GM10266 (cell line): ENCODE results near the gene PDZRN4.

Source experiments
- DNase-seq: peaks from one replicate; pipeline ENCODE4 v3.0.0; 2012; ENCODE audit errors: extremely low spot score
- TF ChIP-seq, protein P1 (sequence below): IDR thresholded peaks from 2 replicates; pipeline ENCODE4 v1.5.1; 2012; ENCODE audit warnings: mild to moderate bottlenecking, low read depth; ENCODE audit not compliant: control insufficient read depth, insufficient read depth; ENCODE audit errors: missing control alignments

Gene PDZRN4

DNA sequence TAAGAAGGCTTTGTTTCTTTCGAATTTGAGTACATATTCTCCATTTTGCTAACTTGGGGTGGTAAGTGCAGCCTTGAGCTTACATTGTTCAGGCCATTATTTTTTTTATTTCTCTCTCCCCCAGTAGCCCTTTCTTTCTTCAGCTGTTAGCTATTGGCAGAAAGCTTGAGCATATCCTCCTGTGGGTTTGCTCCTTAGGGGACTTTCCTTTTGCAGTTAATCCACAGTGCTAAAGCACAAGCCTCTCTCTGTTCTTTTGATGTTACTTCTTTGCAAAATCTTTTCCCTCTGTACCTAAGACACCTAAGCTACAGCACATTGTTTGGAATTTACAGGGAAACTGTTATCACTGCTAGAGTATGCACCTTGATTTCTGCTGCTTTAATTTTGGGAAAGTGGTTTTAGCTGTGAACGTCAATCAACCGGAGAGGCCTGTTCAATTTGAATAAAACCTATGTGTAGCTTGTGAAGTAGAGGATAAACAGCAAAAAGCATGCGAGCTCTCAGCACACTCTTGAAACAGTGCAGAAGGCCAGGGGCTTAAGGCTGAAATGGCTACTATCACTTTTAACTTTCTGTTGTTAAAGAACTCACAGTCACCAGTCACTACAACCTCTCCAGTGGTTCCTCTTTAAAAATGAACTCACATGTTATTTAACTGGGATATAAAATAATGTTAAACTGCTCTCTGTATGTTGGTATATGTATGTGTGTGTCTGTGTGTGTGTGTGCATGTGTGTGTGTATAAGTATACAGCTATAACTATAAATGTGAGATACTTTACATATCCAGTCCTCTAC lies 139.2 kb downstream of the PDZRN4 start:
- TF ChIP-seq, protein P1, sequence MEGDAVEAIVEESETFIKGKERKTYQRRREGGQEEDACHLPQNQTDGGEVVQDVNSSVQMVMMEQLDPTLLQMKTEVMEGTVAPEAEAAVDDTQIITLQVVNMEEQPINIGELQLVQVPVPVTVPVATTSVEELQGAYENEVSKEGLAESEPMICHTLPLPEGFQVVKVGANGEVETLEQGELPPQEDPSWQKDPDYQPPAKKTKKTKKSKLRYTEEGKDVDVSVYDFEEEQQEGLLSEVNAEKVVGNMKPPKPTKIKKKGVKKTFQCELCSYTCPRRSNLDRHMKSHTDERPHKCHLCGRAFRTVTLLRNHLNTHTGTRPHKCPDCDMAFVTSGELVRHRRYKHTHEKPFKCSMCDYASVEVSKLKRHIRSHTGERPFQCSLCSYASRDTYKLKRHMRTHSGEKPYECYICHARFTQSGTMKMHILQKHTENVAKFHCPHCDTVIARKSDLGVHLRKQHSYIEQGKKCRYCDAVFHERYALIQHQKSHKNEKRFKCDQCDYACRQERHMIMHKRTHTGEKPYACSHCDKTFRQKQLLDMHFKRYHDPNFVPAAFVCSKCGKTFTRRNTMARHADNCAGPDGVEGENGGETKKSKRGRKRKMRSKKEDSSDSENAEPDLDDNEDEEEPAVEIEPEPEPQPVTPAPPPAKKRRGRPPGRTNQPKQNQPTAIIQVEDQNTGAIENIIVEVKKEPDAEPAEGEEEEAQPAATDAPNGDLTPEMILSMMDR, result no peak
- DNase-seq, result no peak

DNA sequence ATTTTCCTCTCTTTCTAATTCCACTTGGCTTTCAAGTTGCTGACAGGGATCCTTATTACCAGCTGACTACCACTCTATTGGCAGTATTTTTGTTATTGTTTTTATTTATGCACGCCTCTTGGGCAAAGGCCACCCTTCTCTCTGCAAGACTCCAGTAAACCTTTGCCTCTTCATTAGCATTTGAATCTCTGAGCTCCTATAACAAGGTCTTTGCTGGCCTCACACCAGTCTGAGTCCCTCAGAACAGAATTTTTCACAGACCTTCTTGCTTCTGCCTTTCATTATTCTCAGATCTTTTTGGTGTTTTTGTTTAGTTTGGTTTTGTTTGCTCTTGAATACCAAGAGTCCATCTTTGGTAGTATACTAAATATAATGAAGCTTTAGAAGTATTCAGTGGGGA lies 145.9 kb downstream of the PDZRN4 start:
- DNase-seq, result no peak
- TF ChIP-seq, protein P1, result no peak

DNA sequence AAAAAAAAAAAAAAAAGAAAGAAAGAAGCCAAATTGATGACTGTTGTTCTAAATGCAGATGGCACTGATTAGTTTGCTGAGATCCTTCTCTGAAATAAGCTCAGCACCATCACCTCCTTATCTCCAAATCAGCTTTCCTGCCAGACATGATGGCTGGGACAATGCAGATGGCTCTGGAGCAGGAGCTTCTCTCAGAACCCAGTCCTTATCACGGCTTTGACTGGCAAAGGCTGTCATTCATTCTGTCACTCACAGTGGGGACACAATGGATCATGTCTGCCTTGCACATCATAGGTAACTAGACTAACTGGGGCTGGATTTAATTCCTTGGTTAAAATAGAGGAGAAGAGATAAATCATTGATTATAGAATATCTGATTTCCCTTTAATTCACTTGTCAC lies 146.3 kb downstream of the PDZRN4 start:
- TF ChIP-seq, protein P1, result no peak
- no peak for DNase-seq

DNA sequence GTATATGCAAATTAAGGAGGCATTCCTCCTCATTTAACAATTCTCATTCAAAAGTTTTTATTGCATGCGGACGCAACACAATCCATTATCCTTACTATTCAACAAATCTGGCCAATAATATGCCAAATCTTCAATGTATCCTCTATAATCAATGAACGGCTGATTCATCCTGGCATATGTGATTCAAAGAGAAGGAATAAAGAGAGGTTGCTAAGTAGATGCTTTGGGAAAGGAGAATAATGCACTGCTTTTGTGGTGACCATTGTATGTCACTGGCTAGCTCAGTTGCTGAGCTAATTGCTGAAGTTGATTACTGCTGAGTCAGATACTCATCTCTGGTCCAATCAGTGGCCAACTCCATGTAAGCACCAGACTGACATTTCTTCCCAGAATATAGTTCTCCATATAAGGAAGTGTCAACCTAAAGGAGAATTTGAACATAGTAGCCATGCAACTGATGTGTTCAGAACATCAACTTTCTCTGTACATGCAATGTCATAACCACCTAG lies 148.0 kb downstream of the PDZRN4 start:
- no peak for DNase-seq
- TF ChIP-seq, protein P1, result no peak

DNA sequence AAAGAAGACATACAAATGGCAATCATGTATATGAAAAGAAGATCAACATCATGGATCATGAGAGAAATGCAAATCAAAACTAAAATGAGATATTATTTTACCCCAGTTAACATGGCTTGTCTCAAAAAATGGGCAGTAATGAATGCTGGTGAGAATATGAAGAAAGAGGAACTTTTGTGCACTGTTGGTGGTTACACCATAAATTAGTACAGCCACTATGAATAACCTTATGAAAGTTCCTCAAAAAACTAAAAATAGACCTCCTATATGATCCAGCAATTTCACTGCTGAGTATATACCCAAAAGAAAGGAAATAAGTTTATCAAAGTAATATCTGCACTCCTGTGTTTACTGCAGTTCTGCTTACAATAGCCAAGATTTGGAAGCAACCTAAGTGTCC lies 151.7 kb downstream of the PDZRN4 start:
- no peak for DNase-seq
- TF ChIP-seq, protein P1, result no peak

DNA sequence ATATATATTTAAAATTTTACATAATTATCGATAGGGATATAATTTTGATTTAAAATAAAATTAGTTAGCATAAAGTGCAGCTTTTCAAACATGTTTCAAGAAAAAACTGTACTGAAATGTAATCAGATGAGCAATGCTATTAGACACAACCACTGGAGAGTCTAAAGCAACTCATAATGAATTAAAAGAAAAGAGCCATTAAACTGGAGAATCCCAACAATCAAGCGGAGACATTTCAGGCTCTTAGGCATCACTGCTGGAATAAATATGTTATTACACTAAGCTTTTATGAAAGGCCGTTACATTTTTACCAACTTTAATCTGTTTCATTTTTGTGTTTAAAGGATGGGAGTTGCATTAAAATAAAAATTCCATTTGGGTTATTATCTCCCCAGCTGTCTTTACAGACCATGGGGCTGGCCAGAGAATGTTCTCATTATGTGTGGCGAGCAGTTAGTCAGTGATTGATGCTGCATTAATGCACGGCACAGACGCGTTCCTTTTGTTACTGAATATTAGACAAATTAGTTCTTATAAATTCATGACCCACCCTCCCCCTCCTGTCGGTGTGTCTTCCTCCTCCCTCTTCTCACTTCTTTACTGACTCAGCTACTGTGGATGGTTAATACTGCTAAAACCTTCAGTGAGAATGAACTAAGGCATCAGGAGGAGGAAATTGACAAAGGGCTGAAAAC lies 156.8 kb downstream of the PDZRN4 start:
- no peak for DNase-seq
- TF ChIP-seq, protein P1, result no peak

DNA sequence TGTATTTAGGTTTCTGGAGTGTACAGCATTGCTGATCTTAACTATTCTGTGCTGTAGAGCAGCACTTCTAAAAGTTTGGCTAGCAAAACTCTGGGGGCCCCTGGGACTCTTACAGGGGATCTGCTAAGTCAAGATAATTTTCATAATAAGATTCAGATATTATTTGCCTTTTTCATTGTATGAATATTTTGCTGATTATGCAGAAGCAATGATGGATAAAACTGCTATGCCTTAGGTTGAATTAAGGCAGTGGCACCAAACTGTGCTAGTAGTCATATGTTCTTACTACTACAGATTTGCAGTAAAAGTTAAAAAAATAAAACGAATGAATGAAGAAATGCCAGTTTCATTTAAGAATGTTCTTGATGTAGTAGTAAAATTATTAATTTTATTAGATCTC lies 160.1 kb downstream of the PDZRN4 start:
- TF ChIP-seq, protein P1, result no peak

More for the DNA sequence above, 160.1 kb downstream of the PDZRN4 start:
- DNase-seq, result no peak
